ENCODE results near the gene MYO5A. TPM values are rescaled to one million over a fixed set of nuclear protein-coding genes. Genes with fewer than 3 reads are reported as not detected.
A peak's percentile ranks its signal among the peaks of the same experiment; 100 is the strongest.

The MYO5A gene
- total and polyA plus RNA-seq, 2 donors (not counting 3 experiments of a cell fraction or from before 2014, with no cell fraction given): 31.9 to 91.9 TPM

- Histone ChIP-seq H3K9ac (replicated peaks; ENCODE audit: extremely low read depth, insufficient read depth, low read length) (no peak overlapping the region), H3K27ac (ENCODE audit: insufficient read depth, low read depth, low read length) (peak overlapping the region; percentile 92), H3K9me1 (replicated peaks; ENCODE audit: control insufficient read depth, extremely low read depth, insufficient read depth, low read length) (no peaks in the 10 kb centered on the region), H3K27me3 (ENCODE audit: control insufficient read depth in 2 of 2, insufficient read depth in 2 of 2, low read length in 2 of 2) (no peaks in the 10 kb centered on the region), H4K20me1 (replicated peaks; ENCODE audit: control insufficient read depth, extremely low read depth, insufficient read depth, low read length) (no peaks in the 10 kb centered on the region), H3K36me3 (ENCODE audit: control insufficient read depth in 2 of 2, extremely low read depth in 1 of 2, insufficient read depth in 2 of 2, low read length in 2 of 2) (no peaks in the 10 kb centered on the region), H3K4me3 (replicated peaks in 1 of 3; ENCODE audit: insufficient read depth in 1 of 3, low read depth in 1 of 3, low read length in 3 of 3) (no peak overlapping the region), H3K9me3 (replicated peaks; ENCODE audit: control insufficient read depth, insufficient read depth, low read length) (no peaks in the 10 kb centered on the region), H3K79me2 (ENCODE audit: control insufficient read depth, insufficient read depth, low read length) (peaks cover 85% of the 10 kb centered on the region), H3K4me1 (ENCODE audit: control insufficient read depth, extremely low read depth, insufficient read depth, low read length) (peaks cover 80% of the 10 kb centered on the region), H2AFZ (ENCODE audit: low read depth, low read length) (no peak overlapping the region), H3K4me2 (ENCODE audit: insufficient read depth, low read length) (no peak overlapping the region)
- no peak for DNase-seq (ENCODE audit: low read depth, low spot score)
- no TSS peak for BruUV-seq (replicated peaks)
- intact Hi-C loops (cut with micrococcal nuclease) (no loop called here), dilution Hi-C loops (cut with MboI; ENCODE audit: extremely low pct_ligation_motif_present, low sequenced_read_pairs) (no loop called here)
- no peak for FAIRE-seq
- POLR2A ChIA-PET: no interaction called here
- TF ChIP-seq GATA2 (IDR thresholded peaks at IDR 0.05; ENCODE audit: insufficient read depth, insufficient read length, low read depth, low read length) (no peak), JUN (IDR thresholded peaks at IDR 0.05; ENCODE audit: borderline replicate concordance, insufficient read depth, insufficient read length, low read depth) (no peak), POLR2A (IDR thresholded peaks at IDR 0.05; ENCODE audit: low read depth, low read length) (no peak), EZH2 (IDR thresholded peaks at IDR 0.05; ENCODE audit: borderline replicate concordance, low read depth, low read length, severe bottlenecking) (no peak), MYC (IDR thresholded peaks at IDR 0.05; ENCODE audit: low read depth, low read length) (no peak)
- CTCF ChIA-PET: interaction anchor here (0.7 kb wide), 1 partner anchor 148 kb away, joined by 3 read pairs; no protein-coding TSS in a partner anchor
Measured at GRCh38 chr15:52485290-52485689, 43.4 kb downstream of the MYO5A start.

DNA sequence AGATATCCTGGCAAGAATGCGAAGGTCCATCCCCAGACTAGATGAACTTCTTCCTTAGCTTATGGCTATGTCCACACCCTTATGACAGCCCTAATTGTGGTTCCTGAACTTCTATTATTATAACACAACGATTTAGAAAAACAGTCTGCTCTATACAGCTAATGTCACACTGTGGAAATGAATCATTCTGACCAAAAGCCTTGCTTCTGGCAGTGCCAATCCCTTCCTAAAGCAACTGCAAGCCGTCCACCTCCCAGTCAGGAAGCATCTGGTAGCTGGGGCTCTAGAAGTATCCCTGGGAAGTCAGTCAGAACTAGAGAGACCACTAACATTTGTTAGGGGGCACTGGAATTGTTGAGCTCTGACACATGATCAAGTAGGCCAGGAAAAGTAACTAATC, 45.0 kb downstream of the MYO5A start:
- Histone ChIP-seq H3K9me3 (replicated peaks; ENCODE audit: control insufficient read depth, insufficient read depth, low read length) (no peaks in the 10 kb centered on the region), H2AFZ (ENCODE audit: low read depth, low read length) (no peak overlapping the region), H3K4me2 (ENCODE audit: insufficient read depth, low read length) (peak overlapping the region; percentile 63), H4K20me1 (replicated peaks; ENCODE audit: control insufficient read depth, extremely low read depth, insufficient read depth, low read length) (no peaks in the 10 kb centered on the region), H3K36me3 (ENCODE audit: control insufficient read depth in 2 of 2, extremely low read depth in 1 of 2, insufficient read depth in 2 of 2, low read length in 2 of 2) (no peaks in the 10 kb centered on the region), H3K9ac (replicated peaks; ENCODE audit: extremely low read depth, insufficient read depth, low read length) (peak overlapping the region; percentile 67), H3K27ac (ENCODE audit: insufficient read depth, low read depth, low read length) (peak overlapping the region; percentile 92), H3K79me2 (ENCODE audit: control insufficient read depth, insufficient read depth, low read length) (peaks cover 84% of the 10 kb centered on the region), H3K4me1 (ENCODE audit: control insufficient read depth, extremely low read depth, insufficient read depth, low read length) (peaks cover 73% of the 10 kb centered on the region), H3K9me1 (replicated peaks; ENCODE audit: control insufficient read depth, extremely low read depth, insufficient read depth, low read length) (no peaks in the 10 kb centered on the region), H3K4me3 (replicated peaks in 1 of 3; ENCODE audit: insufficient read depth in 1 of 3, low read depth in 1 of 3, low read length in 3 of 3) (no peak overlapping the region), H3K27me3 (ENCODE audit: control insufficient read depth in 2 of 2, insufficient read depth in 2 of 2, low read length in 2 of 2) (no peaks in the 10 kb centered on the region)
- FAIRE-seq: peak; percentile 91
- intact Hi-C loops (cut with micrococcal nuclease) (loop anchor here (1.0 to 2.0 kb wide), 5 partner anchors 8 to 85 kb away; partner anchors contain the start of genes ARPP19 and MYO5A), dilution Hi-C loops (cut with MboI; ENCODE audit: extremely low pct_ligation_motif_present, low sequenced_read_pairs) (no loop called here)
- BruUV-seq (replicated peaks): no TSS peak
- CTCF ChIA-PET: interaction anchor here (1.3 to 1.8 kb wide), 3 partner anchors 15 to 67 kb away, joined by 4 read pairs; no protein-coding TSS in a partner anchor
- peak; percentile 98 for DNase-seq (ENCODE audit: low read depth, low spot score)
- POLR2A ChIA-PET: no interaction called here
- no peak for TF ChIP-seq MYC (IDR thresholded peaks at IDR 0.05; ENCODE audit: low read depth, low read length)
- TF ChIP-seq, protein P1, sequence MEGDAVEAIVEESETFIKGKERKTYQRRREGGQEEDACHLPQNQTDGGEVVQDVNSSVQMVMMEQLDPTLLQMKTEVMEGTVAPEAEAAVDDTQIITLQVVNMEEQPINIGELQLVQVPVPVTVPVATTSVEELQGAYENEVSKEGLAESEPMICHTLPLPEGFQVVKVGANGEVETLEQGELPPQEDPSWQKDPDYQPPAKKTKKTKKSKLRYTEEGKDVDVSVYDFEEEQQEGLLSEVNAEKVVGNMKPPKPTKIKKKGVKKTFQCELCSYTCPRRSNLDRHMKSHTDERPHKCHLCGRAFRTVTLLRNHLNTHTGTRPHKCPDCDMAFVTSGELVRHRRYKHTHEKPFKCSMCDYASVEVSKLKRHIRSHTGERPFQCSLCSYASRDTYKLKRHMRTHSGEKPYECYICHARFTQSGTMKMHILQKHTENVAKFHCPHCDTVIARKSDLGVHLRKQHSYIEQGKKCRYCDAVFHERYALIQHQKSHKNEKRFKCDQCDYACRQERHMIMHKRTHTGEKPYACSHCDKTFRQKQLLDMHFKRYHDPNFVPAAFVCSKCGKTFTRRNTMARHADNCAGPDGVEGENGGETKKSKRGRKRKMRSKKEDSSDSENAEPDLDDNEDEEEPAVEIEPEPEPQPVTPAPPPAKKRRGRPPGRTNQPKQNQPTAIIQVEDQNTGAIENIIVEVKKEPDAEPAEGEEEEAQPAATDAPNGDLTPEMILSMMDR (IDR thresholded peaks at IDR 0.05; ENCODE audit: extremely low read depth in 1 of 2, insufficient read depth in 1 of 2, low read depth in 1 of 2, low read length in 2 of 2): no peak
- TF ChIP-seq FOS (IDR thresholded peaks at IDR 0.05; ENCODE audit: borderline replicate concordance, insufficient read depth, low read length): peak; percentile 96
- peak; percentile 89 for TF ChIP-seq JUN (IDR thresholded peaks at IDR 0.05; ENCODE audit: borderline replicate concordance, insufficient read depth, insufficient read length, low read depth)
- TF ChIP-seq GATA2 (IDR thresholded peaks at IDR 0.05; ENCODE audit: insufficient read depth, insufficient read length, low read depth, low read length): peak; percentile 87
- TF ChIP-seq MAX (IDR thresholded peaks at IDR 0.05; ENCODE audit: insufficient read depth, insufficient read length): no peak
- TF ChIP-seq POLR2A (IDR thresholded peaks at IDR 0.05; ENCODE audit: low read depth, low read length): no peak
- TF ChIP-seq POLR2AphosphoS5 (IDR thresholded peaks at IDR 0.05; ENCODE audit: insufficient read depth, low read depth, low read length): peak; percentile 91

Data from endothelial cell of umbilical vein (primary cell).